Activated naive CD8-positive, alpha-beta T cell treated with anti-CD3 and anti-CD28 coated beads for 36 hours (primary cell): ENCODE results near the gene HSFX2. TPM values are rescaled to one million over a fixed set of nuclear protein-coding genes. Genes with fewer than 3 reads are reported as not detected.
"Not testable (repeated sequence)": the region's sequence is repeated elsewhere in the genome, so short reads cannot be mapped to it uniquely, and the experiment has no call there.

Source experiments
- DNase-seq: peaks from one replicate; pipeline ENCODE4 v3.0.0; 2021
- H3K27ac Mint-ChIP-seq: one replicate; pipeline ENCODE4 v1.8.0; 2022; ENCODE audit warnings: mild to moderate bottlenecking, moderate library complexity, mixed read lengths
- H3K27me3 Mint-ChIP-seq: one replicate; pipeline ENCODE4 v1.8.0; 2022; ENCODE audit warnings: mild to moderate bottlenecking, mixed read lengths
- H3K36me3 Mint-ChIP-seq: one replicate; pipeline ENCODE4 v1.8.0; 2021; ENCODE audit warnings: mild to moderate bottlenecking, mixed read lengths
- H3K4me1 Mint-ChIP-seq: one replicate; pipeline ENCODE4 v1.8.0; 2021; ENCODE audit warnings: mixed read lengths
- H3K4me3 Mint-ChIP-seq: one replicate; pipeline ENCODE4 v1.8.0; 2022; ENCODE audit warnings: mild to moderate bottlenecking, moderate library complexity, mixed read lengths
- H3K9me3 Mint-ChIP-seq: one replicate; pipeline ENCODE4 v1.8.0; 2022; ENCODE audit warnings: mixed read lengths
- total RNA-seq, 2 experiments: library from RNA; stranded (reverse); gene quantifications; one replicate each; pipeline ENCODE4 v1.2.3, GENCODE V29; 2021

HSFX2 gene, protein sequence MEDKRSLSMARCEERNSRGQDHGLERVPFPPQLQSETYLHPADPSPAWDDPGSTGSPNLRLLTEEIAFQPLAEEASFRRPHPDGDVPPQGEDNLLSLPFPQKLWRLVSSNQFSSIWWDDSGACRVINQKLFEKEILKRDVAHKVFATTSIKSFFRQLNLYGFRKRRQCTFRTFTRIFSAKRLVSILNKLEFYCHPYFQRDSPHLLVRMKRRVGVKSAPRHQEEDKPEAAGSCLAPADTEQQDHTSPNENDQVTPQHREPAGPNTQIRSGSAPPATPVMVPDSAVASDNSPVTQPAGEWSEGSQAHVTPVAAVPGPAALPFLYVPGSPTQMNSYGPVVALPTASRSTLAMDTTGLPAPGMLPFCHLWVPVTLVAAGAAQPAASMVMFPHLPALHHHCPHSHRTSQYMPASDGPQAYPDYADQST
- not detected for total RNA-seq

DNA sequence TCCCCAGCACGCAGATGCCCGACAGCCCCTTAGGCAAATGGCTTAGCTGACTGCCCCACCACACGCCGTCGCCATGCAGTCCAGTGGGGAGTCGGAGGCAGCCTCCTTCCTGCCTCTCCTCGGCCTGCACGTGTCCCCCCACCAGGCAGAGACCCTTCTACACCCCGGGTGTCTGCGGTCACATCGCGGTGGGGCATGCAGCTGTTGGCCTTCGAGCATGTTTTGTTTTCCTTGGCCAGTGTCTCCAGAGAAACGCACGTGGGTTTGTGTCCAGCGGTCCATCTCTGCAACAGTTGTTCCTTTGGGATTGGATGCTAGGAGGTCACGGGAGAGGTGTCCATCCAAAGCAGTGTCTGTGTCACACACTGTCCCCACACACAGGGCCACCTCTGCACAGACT lies at the start of gene HSFX2:
HSFX2 (minus strand) TSS at position 101 of the 400 bp plus-strand sequence. CDS start 614 bp downstream, outside the sequence.
- not testable (repeated sequence) for DNase-seq, H3K4me3 Mint-ChIP-seq, H3K4me1 Mint-ChIP-seq, H3K9me3 Mint-ChIP-seq, H3K27ac Mint-ChIP-seq, H3K27me3 Mint-ChIP-seq, H3K36me3 Mint-ChIP-seq

DNA sequence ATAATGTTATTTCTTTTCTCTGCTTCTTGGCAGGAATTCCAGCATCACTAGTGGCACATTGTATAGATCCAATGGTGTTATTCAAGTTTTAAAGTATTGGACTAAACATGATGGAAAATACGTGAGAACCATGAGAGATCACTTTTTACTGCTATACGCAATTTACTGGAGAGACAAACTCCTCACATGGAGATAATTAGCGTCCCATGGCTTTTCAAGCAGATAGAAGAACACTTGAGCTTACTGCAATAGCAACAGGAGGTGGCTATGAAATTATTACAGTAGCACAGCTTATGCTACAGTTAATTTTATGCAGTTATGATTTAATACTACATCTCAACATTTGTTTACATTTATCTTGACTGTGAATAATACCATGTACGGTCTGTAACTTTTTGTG lies 48.4 kb upstream of the HSFX2 start:
- no peaks in the 10 kb centered on the region for H3K36me3 Mint-ChIP-seq
- no peak for DNase-seq
- H3K4me1 Mint-ChIP-seq = no peaks in the 10 kb centered on the region
- H3K27ac Mint-ChIP-seq = no peak overlapping the region
- H3K27me3 Mint-ChIP-seq = no peaks in the 10 kb centered on the region
- H3K9me3 Mint-ChIP-seq = no peaks in the 10 kb centered on the region
- no peak overlapping the region for H3K4me3 Mint-ChIP-seq

DNA sequence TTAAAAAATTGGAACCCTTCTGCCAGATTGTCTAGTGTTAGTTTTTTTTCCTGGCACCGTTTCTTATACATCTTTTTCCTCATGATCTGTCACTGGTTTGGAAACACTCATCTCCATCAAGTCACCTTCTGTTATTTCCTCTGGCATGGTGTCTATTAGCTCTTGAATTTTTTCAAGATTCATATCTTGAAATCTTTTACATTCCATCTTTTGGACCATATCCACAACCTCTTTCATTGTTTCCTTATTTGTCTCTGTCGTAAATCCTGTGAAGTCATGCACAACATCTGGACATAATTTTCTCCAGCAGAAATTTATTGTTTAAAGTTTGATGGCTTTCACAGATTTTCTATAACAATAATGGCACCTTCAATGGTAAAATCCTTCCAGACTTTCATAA lies 46.7 kb upstream of the HSFX2 start:
- Mint-ChIP-seq H3K27ac (no peak overlapping the region), H3K4me3 (no peak overlapping the region), H3K9me3 (no peaks in the 10 kb centered on the region), H3K27me3 (no peaks in the 10 kb centered on the region), H3K36me3 (no peaks in the 10 kb centered on the region), H3K4me1 (no peaks in the 10 kb centered on the region)
- no peak for DNase-seq

DNA sequence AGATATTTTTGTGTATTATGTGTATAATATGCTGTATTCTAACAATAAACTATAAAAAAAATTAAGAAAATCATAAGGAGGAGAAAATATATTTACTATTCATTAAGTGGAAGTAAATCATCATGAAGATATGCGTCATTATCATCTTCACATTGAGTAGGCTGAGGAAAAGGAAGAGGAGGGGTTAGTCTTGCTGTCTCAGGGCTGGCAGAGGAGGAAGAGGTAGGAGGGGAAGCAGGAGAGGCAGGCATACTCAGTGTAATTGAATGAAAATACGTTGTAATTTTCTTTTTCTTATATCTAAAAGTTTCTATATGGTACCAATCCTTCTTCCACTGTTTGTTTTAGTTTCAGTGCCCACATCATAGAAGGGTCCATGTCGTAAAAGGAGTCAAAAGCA lies 46.3 kb upstream of the HSFX2 start:
- no peaks in the 10 kb centered on the region for H3K9me3 Mint-ChIP-seq
- no peaks in the 10 kb centered on the region for H3K4me1 Mint-ChIP-seq
- H3K27me3 Mint-ChIP-seq = no peaks in the 10 kb centered on the region
- H3K36me3 Mint-ChIP-seq = no peaks in the 10 kb centered on the region
- no peak for DNase-seq
- H3K27ac Mint-ChIP-seq = no peak overlapping the region
- no peak overlapping the region for H3K4me3 Mint-ChIP-seq

DNA sequence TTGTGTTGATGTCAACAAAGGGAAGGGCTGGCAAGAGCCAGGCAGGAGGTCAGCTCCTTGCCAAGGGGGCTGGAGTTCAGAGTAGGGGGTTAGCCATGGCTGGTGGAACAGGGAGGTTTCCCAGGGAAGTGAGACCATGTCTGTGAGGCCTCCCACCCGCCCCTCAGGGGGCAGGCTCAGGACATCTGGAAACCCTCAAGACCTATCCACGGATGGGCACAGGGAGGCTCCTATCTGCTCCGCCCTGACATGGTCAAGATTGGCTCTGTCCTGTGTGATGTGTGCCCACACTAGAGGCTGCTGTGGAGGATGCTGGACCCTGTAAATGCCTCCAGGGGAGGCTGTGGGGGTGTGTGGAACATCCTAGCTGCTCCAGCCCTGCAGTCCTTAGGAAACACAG lies 44.5 kb upstream of the HSFX2 start:
- Mint-ChIP-seq H3K36me3 (no peaks in the 10 kb centered on the region), H3K4me3 (no peak overlapping the region), H3K9me3 (no peaks in the 10 kb centered on the region), H3K27ac (no peak overlapping the region), H3K4me1 (no peaks in the 10 kb centered on the region), H3K27me3 (no peaks in the 10 kb centered on the region)
- DNase-seq = no peak

DNA sequence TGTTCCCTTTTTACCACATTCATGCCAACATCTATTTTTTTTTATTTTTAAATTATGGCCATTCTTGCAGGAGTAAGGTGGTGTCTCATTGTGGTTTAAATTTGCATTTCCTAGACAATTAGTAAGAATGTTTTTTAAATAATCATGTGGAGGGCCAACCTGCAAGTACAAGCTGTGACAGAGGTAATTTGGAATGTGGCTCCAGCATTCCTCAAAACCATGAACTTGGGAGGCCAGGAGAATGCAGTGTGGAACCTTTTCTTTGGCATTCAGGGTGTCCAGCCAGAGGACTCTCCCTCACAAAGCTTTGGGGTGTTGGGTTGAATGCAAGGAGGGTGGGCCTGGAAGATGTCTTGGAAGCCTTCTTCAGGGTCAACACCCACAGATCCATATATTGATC lies 43.7 kb upstream of the HSFX2 start:
- no peaks in the 10 kb centered on the region for H3K4me1 Mint-ChIP-seq
- no peak for DNase-seq
- no peaks in the 10 kb centered on the region for H3K27me3 Mint-ChIP-seq
- H3K36me3 Mint-ChIP-seq = no peaks in the 10 kb centered on the region
- H3K9me3 Mint-ChIP-seq = no peaks in the 10 kb centered on the region
- no peak overlapping the region for H3K27ac Mint-ChIP-seq
- H3K4me3 Mint-ChIP-seq = no peak overlapping the region

DNA sequence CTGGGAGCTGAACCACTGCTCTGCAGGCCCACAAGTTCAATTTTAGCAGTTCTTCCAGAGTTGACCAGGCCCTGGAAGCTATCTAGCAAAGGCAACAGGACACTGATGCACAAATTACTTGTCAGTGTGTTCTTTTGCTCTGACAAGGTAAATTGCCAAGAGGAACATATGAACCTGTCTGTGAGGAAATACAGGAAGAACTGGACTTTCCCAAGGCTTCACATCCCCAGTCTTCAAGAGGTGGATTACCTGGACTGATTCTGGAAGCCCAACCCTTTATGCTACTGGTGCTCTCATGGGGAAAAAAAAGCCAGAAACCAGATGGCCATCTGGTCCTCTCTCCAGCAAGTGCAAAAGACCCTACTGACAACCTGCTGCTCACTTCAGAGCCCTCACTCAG lies 38.4 kb upstream of the HSFX2 start:
- Mint-ChIP-seq H3K4me1 (peaks cover 26% of the 10 kb centered on the region), H3K4me3 (no peak overlapping the region), H3K36me3 (no peaks in the 10 kb centered on the region), H3K9me3 (no peaks in the 10 kb centered on the region), H3K27me3 (no peaks in the 10 kb centered on the region), H3K27ac (no peak overlapping the region)
- no peak for DNase-seq

DNA sequence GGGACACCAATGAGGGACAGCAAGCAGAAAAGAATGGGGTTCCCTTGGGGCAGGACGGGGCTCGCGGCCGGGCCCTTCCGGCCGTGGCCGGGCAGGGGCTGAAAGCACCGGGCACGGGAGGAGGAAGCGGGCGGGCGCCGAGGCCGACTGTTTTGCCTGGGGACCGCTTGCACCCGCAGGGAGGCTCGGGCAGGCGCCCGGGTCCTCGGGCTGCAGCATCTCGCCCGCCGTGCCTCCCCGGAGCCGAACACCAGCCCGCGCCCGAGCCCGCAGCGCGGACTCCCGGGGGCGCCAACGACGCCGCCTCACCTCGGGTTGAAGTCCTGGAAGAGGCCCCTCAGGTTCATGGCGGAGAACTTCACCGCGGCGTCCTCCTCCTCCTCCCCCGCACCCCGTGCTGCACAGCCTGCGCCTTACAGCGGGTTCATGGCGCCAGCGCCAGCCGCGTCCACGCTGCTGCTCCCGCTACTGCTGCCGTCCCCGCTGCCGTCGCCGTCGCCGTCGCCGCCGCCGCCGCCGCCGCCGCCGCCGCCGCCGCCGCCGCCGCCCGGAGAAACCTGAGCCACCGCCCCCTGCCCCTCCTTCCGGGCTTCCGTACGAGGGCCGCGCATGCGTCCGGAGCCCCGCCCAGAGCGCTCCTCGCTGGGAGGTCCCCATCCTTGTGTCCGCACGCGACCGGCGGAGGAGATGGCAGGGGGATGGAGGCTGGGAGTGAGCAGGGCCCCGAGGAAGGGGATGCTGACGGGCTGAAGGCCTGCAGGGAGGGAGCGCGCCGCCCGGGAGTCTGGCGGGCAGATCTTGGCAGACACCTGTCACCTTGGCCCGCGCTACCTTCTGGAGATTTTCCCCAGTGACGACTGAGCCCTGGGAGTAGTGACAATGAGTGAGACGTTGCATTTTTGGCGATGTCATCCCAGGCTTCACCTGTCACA lies 36.4 kb upstream of the HSFX2 start, which contains the start of gene TMEM185A:
TMEM185A (minus strand) TSS at position 559 of the 932 bp plus-strand sequence; CDS start at position 347, 212 bp downstream.
- H3K27me3 Mint-ChIP-seq = no peaks in the 10 kb centered on the region
- peaks cover 32% of the 10 kb centered on the region for H3K4me1 Mint-ChIP-seq
- H3K27ac Mint-ChIP-seq = peak within 1 kb of the TSS; percentile 78
- peak within 1 kb of the TSS; percentile 89 for H3K4me3 Mint-ChIP-seq
- DNase-seq = peak; percentile 81
- H3K36me3 Mint-ChIP-seq = no peaks in the 10 kb centered on the region
- H3K9me3 Mint-ChIP-seq = no peaks in the 10 kb centered on the region

DNA sequence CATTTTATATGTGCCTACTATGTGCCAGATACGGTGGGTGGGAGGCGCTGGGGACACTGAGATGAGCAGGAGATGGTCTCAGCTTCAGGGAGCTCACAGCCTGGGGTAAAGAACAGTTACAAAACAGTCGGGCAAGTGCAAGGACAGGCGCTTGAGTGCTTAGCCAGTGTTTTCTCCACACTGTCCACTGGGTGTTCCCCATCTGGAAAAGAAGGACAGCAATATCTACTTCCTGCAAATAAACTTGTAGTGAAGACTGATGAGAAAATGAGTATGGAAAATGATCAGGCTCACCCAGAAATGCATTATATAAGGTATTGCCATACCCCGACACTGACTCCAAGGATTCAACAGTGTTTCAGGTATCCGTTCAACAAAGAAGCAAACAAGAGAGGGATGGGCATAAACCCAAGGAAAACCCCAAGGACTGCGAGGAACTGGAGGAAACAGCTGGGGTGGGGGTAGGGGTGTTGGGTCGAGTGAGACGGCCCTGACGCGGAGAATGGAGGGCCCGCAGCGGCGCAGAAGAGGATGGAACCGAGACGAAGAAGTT lies 35.6 kb upstream of the HSFX2 start:
- Mint-ChIP-seq H3K4me1 (peaks cover 36% of the 10 kb centered on the region), H3K27me3 (no peaks in the 10 kb centered on the region), H3K4me3 (peak overlapping the region; percentile 89), H3K36me3 (no peaks in the 10 kb centered on the region), H3K9me3 (no peaks in the 10 kb centered on the region), H3K27ac (peak overlapping the region; percentile 78)
- DNase-seq = no peak

DNA sequence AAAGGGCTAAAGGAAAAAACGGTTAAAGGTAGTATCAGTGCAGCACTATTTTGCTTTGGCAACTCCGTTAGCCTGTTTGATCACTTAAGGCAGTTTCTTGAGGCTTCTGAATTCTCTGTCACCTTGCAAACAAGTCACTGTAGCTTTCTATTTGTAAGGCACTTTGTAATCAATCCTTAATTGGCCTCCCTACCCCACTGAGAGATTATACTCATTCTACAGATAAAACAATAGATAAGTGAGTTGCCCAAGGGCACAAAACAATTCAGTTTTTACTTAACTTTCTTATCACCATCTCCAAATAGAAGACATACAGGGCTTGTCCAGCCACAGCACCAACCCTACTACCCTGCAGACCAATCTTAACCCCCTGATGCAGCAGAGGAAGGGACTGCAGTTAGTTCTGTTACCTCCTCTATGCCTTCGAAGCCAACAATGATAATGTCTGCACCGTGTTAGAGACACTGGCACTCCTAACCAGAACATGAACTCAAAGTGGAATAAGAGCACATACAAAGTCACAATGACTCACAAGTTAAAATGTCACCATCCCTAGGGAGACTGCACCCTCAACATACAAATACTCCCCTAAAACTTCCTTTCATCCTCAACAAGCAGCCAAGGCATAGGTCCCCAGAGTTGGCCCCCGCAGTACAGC lies 34.7 kb upstream of the HSFX2 start:
- no peaks in the 10 kb centered on the region for H3K27me3 Mint-ChIP-seq
- no peak overlapping the region for H3K27ac Mint-ChIP-seq
- H3K4me1 Mint-ChIP-seq = peaks cover 41% of the 10 kb centered on the region
- no peaks in the 10 kb centered on the region for H3K9me3 Mint-ChIP-seq
- H3K36me3 Mint-ChIP-seq = no peaks in the 10 kb centered on the region
- peak overlapping the region; percentile 89 for H3K4me3 Mint-ChIP-seq
- no peak for DNase-seq

DNA sequence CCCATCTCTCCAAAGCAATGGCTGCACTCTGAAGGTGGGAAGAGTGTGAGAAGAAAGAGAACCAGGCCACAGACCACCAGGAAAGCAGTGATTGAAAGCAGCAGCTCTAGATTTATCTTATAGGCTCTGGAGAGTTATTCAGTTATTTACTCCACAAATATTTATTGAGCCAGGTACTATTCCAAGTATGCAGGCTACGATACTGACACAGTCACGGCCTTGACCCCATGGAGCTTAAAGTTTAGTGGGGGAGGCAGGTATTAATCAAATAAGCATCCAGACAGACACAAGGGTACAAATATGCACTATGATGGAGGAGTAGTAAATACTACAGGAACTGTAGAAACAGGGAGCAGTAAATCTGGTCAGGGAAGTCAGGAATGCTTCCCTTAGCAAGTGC lies 33.7 kb upstream of the HSFX2 start:
- no peak overlapping the region for H3K4me3 Mint-ChIP-seq
- DNase-seq = no peak

DNA sequence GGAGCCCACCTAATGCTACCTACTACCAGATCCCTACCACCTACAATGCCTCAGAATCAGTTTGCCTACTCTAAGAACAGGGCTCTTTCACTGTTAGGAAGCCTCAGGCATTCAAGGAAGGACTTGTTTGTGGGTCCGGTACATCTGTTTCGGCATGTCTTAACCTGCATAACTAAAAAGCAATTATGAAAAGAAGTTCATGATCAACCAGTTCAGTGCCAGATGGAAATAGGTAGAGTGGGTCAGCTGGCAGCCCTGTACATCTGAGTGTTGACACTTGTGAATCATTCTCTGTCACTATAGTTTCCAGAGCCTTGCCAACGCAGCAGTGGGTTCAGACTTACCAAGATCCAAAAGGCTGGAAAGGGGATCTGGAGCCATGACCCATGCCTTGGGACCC lies 33.2 kb upstream of the HSFX2 start:
- Mint-ChIP-seq H3K36me3 (no peaks in the 10 kb centered on the region), H3K27me3 (no peaks in the 10 kb centered on the region), H3K27ac (no peak overlapping the region), H3K4me1 (peaks cover 43% of the 10 kb centered on the region), H3K9me3 (no peaks in the 10 kb centered on the region), H3K4me3 (no peak overlapping the region)
- DNase-seq = no peak

More for the DNA sequence above, 33.7 kb upstream of the HSFX2 start:
- Mint-ChIP-seq H3K27ac (no peak overlapping the region), H3K27me3 (no peaks in the 10 kb centered on the region), H3K9me3 (no peaks in the 10 kb centered on the region), H3K36me3 (no peaks in the 10 kb centered on the region), H3K4me1 (peaks cover 43% of the 10 kb centered on the region)

DNA sequence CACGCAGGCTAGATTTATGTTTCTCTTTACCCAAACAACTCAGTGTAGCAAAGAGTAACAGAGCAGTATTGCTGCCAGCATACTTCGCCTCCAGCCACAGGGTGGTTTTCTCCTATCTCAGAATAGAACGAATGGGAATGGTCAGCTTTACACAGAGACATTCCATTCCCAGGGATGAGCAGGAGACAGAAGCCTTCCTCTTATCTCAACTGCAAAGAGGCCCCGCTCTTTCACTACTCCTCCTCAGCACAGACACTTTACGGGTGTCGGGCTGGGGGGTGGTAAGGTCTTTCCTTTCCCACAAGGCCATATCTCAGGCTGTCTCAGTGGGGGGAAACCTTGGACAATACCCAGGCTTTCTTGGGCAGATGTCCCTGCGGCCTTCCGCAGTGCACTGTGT lies 31.7 kb upstream of the HSFX2 start:
- H3K4me1 Mint-ChIP-seq = peaks cover 37% of the 10 kb centered on the region
- H3K36me3 Mint-ChIP-seq, H3K27me3 Mint-ChIP-seq, DNase-seq, H3K9me3 Mint-ChIP-seq, H3K4me3 Mint-ChIP-seq, H3K27ac Mint-ChIP-seq: not testable (repeated sequence)

DNA sequence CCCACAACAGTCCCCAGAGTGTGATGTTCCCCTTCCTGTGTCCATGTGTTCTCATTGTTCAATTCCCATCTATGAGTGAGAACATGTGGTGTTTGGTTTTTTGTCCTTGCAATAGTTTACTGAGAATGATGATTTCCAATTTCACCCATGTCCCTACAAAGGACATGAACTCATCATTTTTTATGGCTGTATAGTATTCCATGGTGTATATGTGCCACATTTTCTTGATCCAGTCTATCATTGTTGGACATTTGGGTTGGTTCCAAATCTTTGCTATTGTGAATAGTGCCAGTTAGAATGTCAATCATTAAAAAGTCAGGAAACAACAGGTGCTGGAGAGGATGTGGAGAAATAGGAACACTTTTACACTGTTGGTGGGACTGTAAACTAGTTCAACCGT lies 24.5 kb upstream of the HSFX2 start:
- not testable (repeated sequence) for H3K9me3 Mint-ChIP-seq

DNA sequence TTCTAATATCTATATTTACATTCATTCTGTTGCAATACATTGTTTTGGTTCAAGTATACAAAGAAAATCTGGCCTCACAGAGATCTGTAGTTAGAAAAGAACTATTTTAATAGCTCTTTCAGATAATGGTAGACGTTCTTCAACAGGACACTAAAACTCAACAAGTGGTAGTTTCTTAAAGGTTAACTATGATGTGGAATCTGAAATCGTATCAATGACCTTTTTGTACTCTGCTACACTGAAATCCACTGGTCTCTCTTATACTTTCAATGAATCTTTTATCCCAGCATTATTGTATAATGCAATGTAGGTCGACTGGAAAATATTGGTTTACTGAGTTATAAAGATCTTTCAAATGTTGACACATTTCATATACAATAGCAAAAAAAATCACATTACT lies 23.8 kb upstream of the HSFX2 start:
- Mint-ChIP-seq H3K27me3 (no peaks in the 10 kb centered on the region), H3K27ac (no peak overlapping the region)

More for the DNA sequence above, 24.5 kb upstream of the HSFX2 start:
- not testable (repeated sequence) for H3K36me3 Mint-ChIP-seq, H3K27me3 Mint-ChIP-seq, H3K4me3 Mint-ChIP-seq, H3K27ac Mint-ChIP-seq, DNase-seq, H3K4me1 Mint-ChIP-seq

More for the DNA sequence above, 23.8 kb upstream of the HSFX2 start:
- Mint-ChIP-seq H3K4me1 (peaks cover 7% of the 10 kb centered on the region), H3K36me3 (peaks cover 2% of the 10 kb centered on the region), H3K9me3 (no peaks in the 10 kb centered on the region), H3K4me3 (no peak overlapping the region)
- DNase-seq = no peak
